ENCODE data around the gene MEGF11. TPM values are rescaled to one million over a fixed set of nuclear protein-coding genes. Genes with fewer than 3 reads are reported as not detected.
A peak's percentile ranks its signal among the peaks of the same experiment; 100 is the strongest.

Gene MEGF11
- total RNA-seq, 1 experiment from 2014 or later, result 0.03 TPM

GRCh38 chr15:65924004-65924403 is 329.5 kb downstream of the MEGF11 start:
- Histone ChIP-seq H3K27ac (no peak overlapping the region), H3K4me1 (replicated peaks) (no peaks in the 10 kb centered on the region), H3K27me3 (replicated peaks) (no peaks in the 10 kb centered on the region), H3K9me3 (replicated peaks) (no peaks in the 10 kb centered on the region), H3K36me3 (no peaks in the 10 kb centered on the region), H3K4me3 (no peak overlapping the region)
- no peak for DNase-seq (ENCODE audit: low read depth in 1 of 2, low spot score in 2 of 2)

DNA sequence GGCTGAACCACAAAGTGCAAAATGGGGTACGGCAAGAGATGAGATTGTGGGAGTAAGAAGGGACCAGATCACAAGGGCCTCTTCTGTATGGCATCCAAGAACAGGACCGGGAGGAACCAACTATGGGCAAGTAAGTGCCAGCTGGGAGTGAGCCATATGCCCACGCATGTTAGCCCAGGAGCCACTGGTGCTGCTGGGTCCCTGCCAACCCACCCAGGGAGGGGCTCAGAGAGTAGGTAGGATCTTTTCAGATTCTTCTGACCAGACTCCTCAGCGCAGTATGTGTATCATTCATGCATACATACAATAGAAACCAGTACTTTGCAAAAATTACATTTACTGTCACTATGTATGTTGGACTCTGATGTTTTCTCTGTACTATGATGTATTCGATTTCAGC is 330.3 kb downstream of the MEGF11 start:
- H3K36me3 ChIP-seq, result no peaks in the 10 kb centered on the region
- no peak overlapping the region for H3K4me3 ChIP-seq
- no peaks in the 10 kb centered on the region for H3K4me1 ChIP-seq (replicated peaks)
- H3K27me3 ChIP-seq (replicated peaks), result no peaks in the 10 kb centered on the region
- DNase-seq (ENCODE audit: low read depth in 1 of 2, low spot score in 2 of 2), result no peak
- H3K27ac ChIP-seq, result no peak overlapping the region
- no peaks in the 10 kb centered on the region for H3K9me3 ChIP-seq (replicated peaks)

GRCh38 chr15:65922621-65923020 is 330.9 kb downstream of the MEGF11 start:
- H3K27ac ChIP-seq, result no peak overlapping the region
- H3K4me1 ChIP-seq (replicated peaks), result peaks cover under 1% of the 10 kb centered on the region
- H3K4me3 ChIP-seq, result no peak overlapping the region
- no peaks in the 10 kb centered on the region for H3K27me3 ChIP-seq (replicated peaks)
- no peak for DNase-seq (ENCODE audit: low read depth in 1 of 2, low spot score in 2 of 2)
- no peaks in the 10 kb centered on the region for H3K36me3 ChIP-seq
- H3K9me3 ChIP-seq (replicated peaks), result no peaks in the 10 kb centered on the region

DNA sequence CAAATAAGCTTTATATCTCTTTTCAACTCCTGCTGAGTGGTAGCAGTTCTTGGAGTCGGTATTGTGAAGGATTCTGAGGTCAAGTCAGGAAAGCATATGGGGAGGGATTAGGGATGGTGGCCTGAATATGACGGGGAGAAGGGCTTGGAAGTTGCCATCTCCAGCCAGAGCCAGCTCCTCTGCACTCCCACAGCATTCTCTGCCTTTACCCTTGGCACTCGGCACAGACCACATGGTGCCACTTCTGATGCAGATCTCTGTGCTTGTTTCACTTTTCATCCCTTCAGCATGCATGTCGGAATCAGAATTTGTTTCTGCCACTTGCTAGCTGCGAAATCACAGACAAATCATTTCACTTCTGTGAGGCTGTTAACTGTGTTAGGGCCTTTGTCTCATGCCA is 331.8 kb downstream of the MEGF11 start:
- no peaks in the 10 kb centered on the region for H3K27me3 ChIP-seq (replicated peaks)
- H3K27ac ChIP-seq, result no peak overlapping the region
- no peaks in the 10 kb centered on the region for H3K9me3 ChIP-seq (replicated peaks)
- no peak overlapping the region for H3K4me3 ChIP-seq
- H3K36me3 ChIP-seq, result no peaks in the 10 kb centered on the region
- DNase-seq (ENCODE audit: low read depth in 1 of 2, low spot score in 2 of 2), result no peak
- peaks cover 9% of the 10 kb centered on the region for H3K4me1 ChIP-seq (replicated peaks)

DNA sequence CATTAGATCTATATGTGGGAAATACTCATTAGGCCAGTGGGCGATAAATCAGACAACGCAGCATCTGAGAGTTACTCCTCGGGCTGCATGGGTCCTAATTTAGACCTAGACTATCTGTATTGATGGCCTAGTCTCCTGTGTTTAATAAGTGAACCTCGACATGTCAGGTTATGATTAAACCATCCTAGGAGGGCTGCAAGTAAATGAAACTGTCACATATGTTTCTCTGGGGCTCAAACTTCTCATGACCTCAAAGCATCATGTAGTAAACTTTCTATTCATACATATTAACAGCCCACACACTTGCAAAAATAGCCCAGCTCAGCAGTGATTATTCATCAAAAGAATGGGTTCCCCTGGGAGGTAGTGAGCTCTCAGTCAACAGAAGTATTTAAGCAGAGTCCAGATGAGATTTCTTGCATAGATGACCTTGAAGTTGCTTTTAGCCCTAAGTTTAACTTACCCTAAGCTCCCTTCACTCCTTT is 332.7 kb downstream of the MEGF11 start:
- DNase-seq (ENCODE audit: low read depth in 1 of 2, low spot score in 2 of 2), result no peak
- Histone ChIP-seq H3K4me1 (replicated peaks) (peaks cover 11% of the 10 kb centered on the region), H3K9me3 (replicated peaks) (no peaks in the 10 kb centered on the region)

GRCh38 chr15:65920121-65920520 is 333.4 kb downstream of the MEGF11 start:
- Histone ChIP-seq H3K9me3 (replicated peaks) (no peaks in the 10 kb centered on the region), H3K36me3 (no peaks in the 10 kb centered on the region), H3K27me3 (replicated peaks) (no peaks in the 10 kb centered on the region), H3K4me3 (no peak overlapping the region), H3K27ac (no peak overlapping the region), H3K4me1 (replicated peaks) (peaks cover 11% of the 10 kb centered on the region)
- DNase-seq (ENCODE audit: low read depth in 1 of 2, low spot score in 2 of 2), result no peak

More for the DNA sequence above, 332.7 kb downstream of the MEGF11 start:
- H3K36me3 ChIP-seq, result no peaks in the 10 kb centered on the region
- no peak overlapping the region for H3K27ac ChIP-seq
- no peak overlapping the region for H3K4me3 ChIP-seq
- no peaks in the 10 kb centered on the region for H3K27me3 ChIP-seq (replicated peaks)

DNA sequence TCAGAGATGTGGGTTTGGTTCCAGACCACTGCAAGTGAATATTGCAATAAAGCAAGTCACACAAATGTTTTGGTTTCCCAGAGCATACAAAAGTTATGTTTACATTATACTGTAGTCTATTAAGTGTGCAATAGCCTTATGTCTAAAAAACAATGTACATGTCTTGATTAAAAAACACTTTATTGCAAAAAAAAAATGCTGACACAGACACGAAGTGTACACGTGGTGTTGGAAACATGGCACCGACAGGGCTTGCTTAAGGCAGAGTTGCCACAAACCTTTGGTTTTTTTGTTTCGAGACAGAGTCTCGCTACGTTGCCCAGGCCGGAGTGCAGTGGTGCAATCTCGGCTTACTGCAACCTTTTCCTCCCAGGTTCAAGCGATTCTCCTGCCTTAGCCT is 334.2 kb downstream of the MEGF11 start:
- DNase-seq (ENCODE audit: low read depth in 1 of 2, low spot score in 2 of 2), result no peak
- no peak overlapping the region for H3K27ac ChIP-seq
- H3K4me1 ChIP-seq (replicated peaks), result peaks cover 11% of the 10 kb centered on the region
- H3K9me3 ChIP-seq (replicated peaks), result no peaks in the 10 kb centered on the region
- H3K4me3 ChIP-seq, result no peak overlapping the region
- no peaks in the 10 kb centered on the region for H3K27me3 ChIP-seq (replicated peaks)
- no peaks in the 10 kb centered on the region for H3K36me3 ChIP-seq

GRCh38 chr15:65918945-65919344 is 334.6 kb downstream of the MEGF11 start:
- Histone ChIP-seq H3K27me3 (replicated peaks) (no peaks in the 10 kb centered on the region), H3K4me1 (replicated peaks) (peaks cover 11% of the 10 kb centered on the region), H3K27ac (no peak overlapping the region), H3K9me3 (replicated peaks) (no peaks in the 10 kb centered on the region), H3K4me3 (no peak overlapping the region), H3K36me3 (no peaks in the 10 kb centered on the region)
- no peak for DNase-seq (ENCODE audit: low read depth in 1 of 2, low spot score in 2 of 2)

- H3K36me3 ChIP-seq, result no peaks in the 10 kb centered on the region
- peaks cover 11% of the 10 kb centered on the region for H3K4me1 ChIP-seq (replicated peaks)
- H3K9me3 ChIP-seq (replicated peaks), result no peaks in the 10 kb centered on the region
- no peak overlapping the region for H3K27ac ChIP-seq
- no peaks in the 10 kb centered on the region for H3K27me3 ChIP-seq (replicated peaks)
- no peak for DNase-seq (ENCODE audit: low read depth in 1 of 2, low spot score in 2 of 2)
- no peak overlapping the region for H3K4me3 ChIP-seq
These were observed 335.1 kb downstream of the MEGF11 start for GRCh38 chr15:65918357-65918920.

DNA sequence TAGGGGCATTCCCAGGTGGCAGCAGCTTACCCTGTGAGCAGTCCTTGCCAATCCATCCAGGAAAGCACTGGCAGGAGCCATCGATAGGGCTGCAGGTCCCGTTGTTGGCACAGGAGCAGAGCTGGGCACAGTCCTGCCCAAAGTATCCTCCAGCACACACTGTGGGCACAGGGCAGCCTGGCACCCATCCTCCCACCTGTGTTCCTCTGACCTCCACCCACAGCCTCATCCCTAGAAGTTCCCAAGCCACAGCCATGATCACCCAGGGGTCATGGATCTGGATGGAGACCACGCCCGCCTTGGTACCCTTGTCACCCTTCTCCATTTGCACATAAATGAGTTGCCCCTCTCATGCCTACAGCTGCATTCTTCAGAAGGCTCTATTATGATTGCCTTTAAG is 335.6 kb downstream of the MEGF11 start:
- Histone ChIP-seq H3K27me3 (replicated peaks) (no peaks in the 10 kb centered on the region), H3K4me3 (no peak overlapping the region), H3K27ac (no peak overlapping the region), H3K9me3 (replicated peaks) (no peaks in the 10 kb centered on the region), H3K4me1 (replicated peaks) (peaks cover 11% of the 10 kb centered on the region), H3K36me3 (no peaks in the 10 kb centered on the region)
- no peak for DNase-seq (ENCODE audit: low read depth in 1 of 2, low spot score in 2 of 2)

- H3K9me3 ChIP-seq (replicated peaks), result no peaks in the 10 kb centered on the region
- H3K36me3 ChIP-seq, result no peaks in the 10 kb centered on the region
- H3K27ac ChIP-seq, result no peak overlapping the region
- H3K4me3 ChIP-seq, result no peak overlapping the region
- peaks cover 11% of the 10 kb centered on the region for H3K4me1 ChIP-seq (replicated peaks)
- no peak for DNase-seq (ENCODE audit: low read depth in 1 of 2, low spot score in 2 of 2)
- H3K27me3 ChIP-seq (replicated peaks), result no peaks in the 10 kb centered on the region
These were observed 336.2 kb downstream of the MEGF11 start for GRCh38 chr15:65917407-65917756.

DNA sequence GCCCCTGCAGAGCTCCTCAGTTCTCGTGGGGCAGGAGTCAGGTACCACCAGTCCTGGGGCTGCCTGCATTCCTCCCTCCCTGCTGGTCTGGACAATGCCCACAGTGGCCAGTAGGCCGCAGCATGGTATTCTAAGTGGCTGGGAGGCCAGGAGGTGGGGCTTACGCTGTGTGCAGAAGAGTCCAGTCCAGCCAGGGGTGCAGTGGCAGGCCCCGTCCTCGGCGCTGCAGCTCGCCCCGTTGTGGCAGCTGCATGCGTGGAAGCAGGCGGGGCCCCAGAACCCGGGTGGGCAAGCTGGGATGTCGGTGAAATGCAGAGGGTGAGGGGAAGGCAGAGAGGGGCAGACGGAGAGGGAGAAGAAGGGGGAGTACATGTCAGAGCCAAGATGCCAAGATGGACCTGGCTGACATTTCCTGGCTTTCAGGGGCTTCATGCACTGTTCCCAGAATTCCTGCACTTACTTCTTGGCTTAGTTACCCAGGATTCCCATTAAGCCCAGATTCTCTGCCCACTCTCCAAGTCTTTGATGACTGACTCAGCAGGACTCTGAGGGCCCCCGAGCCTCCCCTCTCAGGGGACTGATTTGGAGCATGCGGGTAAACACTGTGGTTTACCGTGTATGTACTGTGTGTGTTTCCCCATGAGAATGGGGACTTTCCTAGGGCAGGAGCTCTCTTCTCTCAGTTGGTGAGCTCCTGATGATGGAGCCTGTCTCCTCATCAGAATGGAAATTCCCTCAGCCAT is 336.7 kb downstream of the MEGF11 start:
- H3K27me3 ChIP-seq (replicated peaks), result no peaks in the 10 kb centered on the region
- no peak overlapping the region for H3K27ac ChIP-seq
- DNase-seq (ENCODE audit: low read depth in 1 of 2, low spot score in 2 of 2), result peak; percentile 53 to 79
- no peaks in the 10 kb centered on the region for H3K9me3 ChIP-seq (replicated peaks)
- no peak overlapping the region for H3K4me3 ChIP-seq
- H3K36me3 ChIP-seq, result no peaks in the 10 kb centered on the region
- H3K4me1 ChIP-seq (replicated peaks), result peaks cover 11% of the 10 kb centered on the region

DNA sequence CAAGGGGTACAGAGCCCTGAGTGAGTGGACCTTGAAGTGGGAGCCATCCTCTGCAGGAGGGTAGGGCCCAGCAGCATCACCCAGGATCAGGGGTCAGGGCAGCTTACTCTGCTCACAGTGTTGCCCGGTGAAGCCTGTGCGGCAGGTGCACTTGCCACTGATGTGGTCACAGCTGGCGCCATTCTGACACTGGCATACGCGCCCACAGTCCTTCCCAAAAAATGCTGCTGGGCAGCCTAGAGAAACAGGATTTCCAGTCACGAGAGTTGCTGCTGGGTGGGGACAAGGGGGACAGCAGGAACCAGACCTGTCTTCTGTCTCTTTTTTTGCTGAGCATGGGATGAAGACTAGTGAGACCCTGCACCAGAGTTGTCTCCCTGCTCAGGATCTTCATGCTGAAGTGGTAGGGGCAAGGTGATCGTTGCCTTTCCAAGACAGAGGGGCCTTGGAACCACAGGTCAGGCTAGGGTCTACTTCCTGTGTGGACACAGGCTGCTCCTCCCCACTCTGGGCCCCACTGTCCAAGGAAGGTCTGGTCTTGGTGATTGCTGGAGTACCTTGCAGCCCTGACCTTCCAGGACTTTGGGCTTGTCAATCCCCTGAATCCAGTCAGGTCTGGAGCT is 337.4 kb downstream of the MEGF11 start:
- no peaks in the 10 kb centered on the region for H3K27me3 ChIP-seq (replicated peaks)
- no peaks in the 10 kb centered on the region for H3K36me3 ChIP-seq
- DNase-seq (ENCODE audit: low read depth in 1 of 2, low spot score in 2 of 2), result no peak
- H3K27ac ChIP-seq, result no peak overlapping the region
- H3K4me1 ChIP-seq (replicated peaks), result peaks cover 11% of the 10 kb centered on the region
- no peak overlapping the region for H3K4me3 ChIP-seq
- no peaks in the 10 kb centered on the region for H3K9me3 ChIP-seq (replicated peaks)

Data from SJSA1 (cell line).